Fibroblast of pulmonary artery (primary cell): ENCODE measurements around the gene EGFR.
"Not testable (repeated sequence)": the region's sequence is repeated elsewhere in the genome, so short reads cannot be mapped to it uniquely, and the experiment has no call there.

ENCODE experiments used
- DNase-seq: peaks from one replicate; pipeline ENCODE4 v3.0.0-alpha.2; 2010; ENCODE audit warnings: low read depth
- H3K4me3 ChIP-seq: replicated peaks from 2 replicates; pipeline ENCODE4 v1.5.1; 2011; ENCODE audit warnings: low read depth, mild to moderate bottlenecking, control low read depth, low read length, moderate library complexity
- CTCF ChIP-seq: IDR thresholded peaks from 2 replicates; pipeline ENCODE4 v1.5.1; 2011; ENCODE audit warnings: mild to moderate bottlenecking, control low read depth, low read length, inconsistent platforms; ENCODE audit errors: missing control alignments

The EGFR gene

GRCh38 chr7:55165176-55165861 is 146.5 kb downstream of the EGFR start:
- DNase-seq, result no peak
- H3K4me3 ChIP-seq, result no peak overlapping the region

GRCh38 chr7:55167296-55167695 is 148.5 kb downstream of the EGFR start:
- not testable (repeated sequence) for DNase-seq, H3K4me3 ChIP-seq

More at GRCh38 chr7:55165176-55165861, 146.5 kb downstream of the EGFR start:
- TF ChIP-seq CTCF, result no peak

DNA sequence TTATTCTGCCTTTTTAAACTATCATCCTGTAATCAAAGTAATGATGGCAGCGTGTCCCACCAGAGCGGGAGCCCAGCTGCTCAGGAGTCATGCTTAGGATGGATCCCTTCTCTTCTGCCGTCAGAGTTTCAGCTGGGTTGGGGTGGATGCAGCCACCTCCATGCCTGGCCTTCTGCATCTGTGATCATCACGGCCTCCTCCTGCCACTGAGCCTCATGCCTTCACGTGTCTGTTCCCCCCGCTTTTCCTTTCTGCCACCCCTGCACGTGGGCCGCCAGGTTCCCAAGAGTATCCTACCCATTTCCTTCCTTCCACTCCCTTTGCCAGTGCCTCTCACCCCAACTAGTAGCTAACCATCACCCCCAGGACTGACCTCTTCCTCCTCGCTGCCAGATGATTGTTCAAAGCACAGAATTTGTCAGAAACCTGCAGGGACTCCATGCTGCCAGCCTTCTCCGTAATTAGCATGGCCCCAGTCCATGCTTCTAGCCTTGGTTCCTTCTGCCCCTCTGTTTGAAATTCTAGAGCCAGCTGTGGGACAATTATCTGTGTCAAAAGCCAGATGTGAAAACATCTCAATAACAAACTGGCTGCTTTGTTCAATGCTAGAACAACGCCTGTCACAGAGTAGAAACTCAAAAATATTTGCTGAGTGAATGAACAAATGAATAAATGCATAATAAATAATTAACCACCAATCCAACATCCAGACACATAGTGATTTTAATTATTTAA is 151.7 kb downstream of the EGFR start:
- DNase-seq, result no peak
- no peak overlapping the region for H3K4me3 ChIP-seq
- no peak for TF ChIP-seq CTCF

DNA sequence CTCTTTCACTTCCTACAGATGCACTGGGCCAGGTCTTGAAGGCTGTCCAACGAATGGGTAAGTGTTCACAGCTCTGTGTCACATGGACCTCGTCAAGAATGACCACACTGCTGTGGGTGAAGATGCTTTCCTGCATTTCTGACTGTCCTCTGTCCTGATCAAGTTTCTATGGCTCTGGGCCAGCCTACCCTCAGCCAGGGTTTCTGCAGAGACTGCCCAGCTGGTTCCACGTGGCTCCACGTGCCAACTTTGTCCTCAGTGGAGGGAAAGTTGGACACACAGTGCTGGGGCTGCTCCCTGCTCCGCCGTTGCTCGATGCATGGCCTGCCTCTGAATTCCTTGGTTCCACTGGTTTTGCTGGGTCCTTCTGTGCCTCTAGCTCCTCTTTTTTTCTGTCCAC is 152.3 kb downstream of the EGFR start:
- TF ChIP-seq CTCF, result no peak
- no peak overlapping the region for H3K4me3 ChIP-seq
- no peak for DNase-seq

DNA sequence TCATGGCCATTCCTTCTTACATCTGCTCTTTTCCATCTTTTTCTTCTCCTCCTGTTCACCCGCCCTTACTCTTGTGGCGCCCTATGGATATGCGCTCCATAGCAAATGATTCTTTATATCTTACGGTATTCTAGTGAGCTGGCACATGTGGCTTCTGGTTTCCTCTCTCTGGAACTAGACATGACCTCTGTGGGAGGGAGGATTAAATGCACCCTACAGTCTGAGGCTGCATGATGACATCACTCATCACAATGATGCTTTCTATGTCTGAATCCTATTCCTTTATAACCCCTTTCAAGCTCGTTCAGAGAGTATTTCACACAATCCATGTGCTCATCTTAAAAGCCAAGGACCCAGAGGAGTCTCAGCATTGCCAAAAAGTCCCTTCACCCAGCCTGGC is 153.3 kb downstream of the EGFR start:
- no peak overlapping the region for H3K4me3 ChIP-seq
- no peak for DNase-seq
- no peak for TF ChIP-seq CTCF

DNA sequence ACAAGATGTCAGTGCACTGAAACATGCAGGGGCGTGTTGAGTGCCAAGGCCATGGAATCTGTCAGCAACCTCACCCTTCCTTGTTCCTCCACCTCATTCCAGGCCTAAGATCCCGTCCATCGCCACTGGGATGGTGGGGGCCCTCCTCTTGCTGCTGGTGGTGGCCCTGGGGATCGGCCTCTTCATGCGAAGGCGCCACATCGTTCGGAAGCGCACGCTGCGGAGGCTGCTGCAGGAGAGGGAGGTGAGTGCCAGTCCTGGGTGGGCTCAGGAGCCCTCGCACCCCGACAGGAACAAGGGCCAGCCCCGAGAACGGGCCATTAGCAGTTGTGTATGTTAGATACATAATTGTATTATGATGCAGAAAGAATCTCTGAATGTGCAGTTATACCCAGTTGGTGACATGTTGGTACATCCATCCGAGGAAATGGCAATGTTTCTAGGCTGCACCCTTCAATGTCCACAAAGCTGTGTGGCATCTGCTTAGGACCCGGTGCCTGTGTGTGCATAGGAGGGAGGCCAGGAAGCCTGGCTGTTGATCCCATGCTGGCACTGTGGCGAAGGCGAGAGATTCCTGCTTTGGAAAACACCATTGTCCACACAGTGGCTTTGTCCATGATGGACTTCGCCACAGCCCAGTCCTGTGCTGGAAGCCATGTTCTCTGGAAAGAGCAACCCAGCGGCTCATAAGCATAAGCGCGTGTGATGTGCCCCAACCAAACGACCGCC is 154.2 kb downstream of the EGFR start:
- no peak for DNase-seq
- no peak for TF ChIP-seq CTCF
- no peak overlapping the region for H3K4me3 ChIP-seq

DNA sequence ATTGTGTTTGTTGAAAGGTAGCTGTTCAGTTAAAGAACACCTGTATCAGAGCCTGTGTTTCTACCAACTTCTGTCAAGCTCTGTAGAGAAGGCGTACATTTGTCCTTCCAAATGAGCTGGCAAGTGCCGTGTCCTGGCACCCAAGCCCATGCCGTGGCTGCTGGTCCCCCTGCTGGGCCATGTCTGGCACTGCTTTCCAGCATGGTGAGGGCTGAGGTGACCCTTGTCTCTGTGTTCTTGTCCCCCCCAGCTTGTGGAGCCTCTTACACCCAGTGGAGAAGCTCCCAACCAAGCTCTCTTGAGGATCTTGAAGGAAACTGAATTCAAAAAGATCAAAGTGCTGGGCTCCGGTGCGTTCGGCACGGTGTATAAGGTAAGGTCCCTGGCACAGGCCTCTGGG is 154.9 kb downstream of the EGFR start:
- peak; percentile 7 for TF ChIP-seq CTCF
- H3K4me3 ChIP-seq, result no peak overlapping the region
- no peak for DNase-seq
